IPS DF 6.9 (cell line): ENCODE results near the gene TXNDC12.

Experiments
- DNase-seq: peaks from one replicate; pipeline ENCODE4 v3.0.0-alpha.2; 2013; ENCODE audit warnings: low read depth, low spot score
- H3K27ac ChIP-seq: one replicate; pipeline ENCODE4 v1.5.1; 2013; ENCODE audit warnings: low read length, control low read depth
- H3K27me3 ChIP-seq: 2 replicates; pipeline ENCODE4 v1.6.1; 2013; ENCODE audit warnings: mild to moderate bottlenecking, low read length; ENCODE audit not compliant: control insufficient read depth, insufficient read depth
- H3K36me3 ChIP-seq: 2 replicates; pipeline ENCODE4 v1.6.1; 2013; ENCODE audit warnings: low read length; ENCODE audit not compliant: control insufficient read depth, insufficient read depth
- H3K4me1 ChIP-seq: 2 replicates; pipeline ENCODE4 v1.6.1; 2013; ENCODE audit warnings: low read length; ENCODE audit not compliant: control insufficient read depth, insufficient read depth
- H3K4me3 ChIP-seq: 2 replicates; pipeline ENCODE4 v1.5.1; 2013; ENCODE audit warnings: mild to moderate bottlenecking, low read length
- H3K9me3 ChIP-seq: 2 replicates; pipeline ENCODE4 v1.6.1; 2013; ENCODE audit warnings: low read length, inconsistent platforms; ENCODE audit not compliant: control insufficient read depth, insufficient read depth
- WGBS: extraction: QIAGEN DNeasy Blood & Tissue Kit; methylation state at CpG from one replicate; pipeline ENCODE4 v1.1.7; 2013; ENCODE audit warnings: mixed read lengths, missing lambda C conversion rate; ENCODE audit not compliant: insufficient read length, insufficient coverage; 5-methylcytosine and 5-hydroxymethylcytosine counted together

The TXNDC12 gene

DNA sequence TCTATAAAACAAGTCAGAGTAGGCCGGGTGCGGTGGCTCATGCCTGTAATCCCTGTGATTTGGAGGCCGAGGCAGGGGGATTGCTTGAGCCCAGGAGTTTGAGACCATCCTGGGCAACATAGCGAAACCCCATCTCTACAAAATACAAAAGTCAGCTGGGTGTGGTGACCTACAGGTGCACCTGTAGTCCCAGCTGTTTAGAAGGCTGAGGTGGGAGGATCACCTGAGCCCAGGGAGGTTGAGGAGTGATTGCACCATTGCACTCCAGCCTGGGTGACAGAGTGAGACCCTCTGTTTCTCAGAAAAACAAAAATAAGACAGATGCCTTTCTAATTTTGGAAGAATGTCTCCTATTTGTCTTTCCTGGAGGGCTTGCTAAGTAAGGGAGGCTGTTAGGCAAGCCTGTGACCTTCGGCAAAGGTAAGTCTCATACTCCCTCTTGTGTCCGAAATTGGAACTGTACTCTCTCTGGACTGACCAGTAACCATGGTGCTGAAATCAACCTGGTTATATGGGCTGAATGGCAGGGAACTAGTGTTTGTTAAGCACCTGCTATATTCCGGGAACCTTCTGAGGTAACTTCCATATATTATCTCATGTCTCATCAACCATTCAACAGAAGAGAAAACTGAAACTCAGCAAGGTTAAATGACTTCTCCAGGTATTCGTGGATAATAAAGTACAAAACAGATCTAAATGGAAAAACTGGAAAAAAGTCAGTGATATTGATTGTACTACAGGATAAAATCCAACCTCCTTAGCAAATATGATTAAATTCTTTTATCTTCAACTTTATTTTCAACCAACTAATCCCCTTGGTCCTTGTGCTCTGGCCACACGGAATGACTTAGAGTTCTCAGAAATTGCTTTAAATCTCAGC, 52.7 kb downstream of the TXNDC12 start:
- H3K4me1 ChIP-seq = peaks cover 9% of the 10 kb centered on the region
- DNase-seq = peak; percentile 96
- no peaks in the 10 kb centered on the region for H3K9me3 ChIP-seq
- no CpG with 5 or more reads among the region's 9 CpGs for WGBS
- H3K27ac ChIP-seq = no peak overlapping the region
- H3K27me3 ChIP-seq = no peaks in the 10 kb centered on the region
- no peaks in the 10 kb centered on the region for H3K36me3 ChIP-seq
- no peak overlapping the region for H3K4me3 ChIP-seq

- no peaks in the 10 kb centered on the region for H3K36me3 ChIP-seq
- WGBS = no CpG with 5 or more reads among the region's 1 CpG
- no peak overlapping the region for H3K4me3 ChIP-seq
- DNase-seq = no peak
- H3K27me3 ChIP-seq = no peaks in the 10 kb centered on the region
- peaks cover 5% of the 10 kb centered on the region for H3K4me1 ChIP-seq
- H3K27ac ChIP-seq = no peak overlapping the region
- no peaks in the 10 kb centered on the region for H3K9me3 ChIP-seq
Observed at GRCh38 chr1:51998701-51999100, 56.3 kb downstream of the TXNDC12 start.

- DNase-seq = no peak
- H3K9me3 ChIP-seq = no peaks in the 10 kb centered on the region
- no peak overlapping the region for H3K4me3 ChIP-seq
- H3K27ac ChIP-seq = no peak overlapping the region
- no peaks in the 10 kb centered on the region for H3K36me3 ChIP-seq
- no peaks in the 10 kb centered on the region for H3K27me3 ChIP-seq
- H3K4me1 ChIP-seq = peaks cover 5% of the 10 kb centered on the region
- WGBS = no CpG with 5 or more reads among the region's 5 CpGs
Observed at GRCh38 chr1:51997974-51998382, 57.0 kb downstream of the TXNDC12 start.

DNA sequence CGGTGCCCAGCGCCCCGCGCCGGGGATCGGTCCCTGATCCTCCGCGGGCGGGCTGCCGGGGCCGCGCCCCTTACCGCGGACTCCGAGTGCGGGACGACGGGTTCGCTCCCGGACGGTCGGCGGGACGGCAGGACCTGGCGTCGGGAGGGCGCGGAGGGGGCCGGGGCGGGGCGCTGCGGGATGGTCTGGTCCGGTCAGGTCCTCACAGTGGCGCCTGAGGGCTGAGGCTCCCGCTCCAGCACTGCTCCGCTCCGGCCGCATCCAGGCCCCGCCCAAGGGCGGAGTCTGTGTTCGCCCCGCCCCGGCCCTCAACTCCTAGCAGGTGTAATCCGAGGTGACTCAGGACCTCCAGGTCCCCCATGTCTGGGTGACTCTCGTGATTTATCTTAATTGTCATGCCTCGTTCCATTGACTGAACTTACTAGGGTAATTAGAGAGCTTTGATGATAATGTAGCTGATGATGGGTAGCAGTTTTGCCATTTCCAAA, 64.5 kb downstream of the TXNDC12 start, which contains the start of gene RAB3B:
TSS of gene RAB3B (minus strand) at position 223 of the 488 bp plus-strand sequence. CDS start 13,583 bp downstream, outside the sequence.
- no peaks in the 10 kb centered on the region for H3K27me3 ChIP-seq

DNA sequence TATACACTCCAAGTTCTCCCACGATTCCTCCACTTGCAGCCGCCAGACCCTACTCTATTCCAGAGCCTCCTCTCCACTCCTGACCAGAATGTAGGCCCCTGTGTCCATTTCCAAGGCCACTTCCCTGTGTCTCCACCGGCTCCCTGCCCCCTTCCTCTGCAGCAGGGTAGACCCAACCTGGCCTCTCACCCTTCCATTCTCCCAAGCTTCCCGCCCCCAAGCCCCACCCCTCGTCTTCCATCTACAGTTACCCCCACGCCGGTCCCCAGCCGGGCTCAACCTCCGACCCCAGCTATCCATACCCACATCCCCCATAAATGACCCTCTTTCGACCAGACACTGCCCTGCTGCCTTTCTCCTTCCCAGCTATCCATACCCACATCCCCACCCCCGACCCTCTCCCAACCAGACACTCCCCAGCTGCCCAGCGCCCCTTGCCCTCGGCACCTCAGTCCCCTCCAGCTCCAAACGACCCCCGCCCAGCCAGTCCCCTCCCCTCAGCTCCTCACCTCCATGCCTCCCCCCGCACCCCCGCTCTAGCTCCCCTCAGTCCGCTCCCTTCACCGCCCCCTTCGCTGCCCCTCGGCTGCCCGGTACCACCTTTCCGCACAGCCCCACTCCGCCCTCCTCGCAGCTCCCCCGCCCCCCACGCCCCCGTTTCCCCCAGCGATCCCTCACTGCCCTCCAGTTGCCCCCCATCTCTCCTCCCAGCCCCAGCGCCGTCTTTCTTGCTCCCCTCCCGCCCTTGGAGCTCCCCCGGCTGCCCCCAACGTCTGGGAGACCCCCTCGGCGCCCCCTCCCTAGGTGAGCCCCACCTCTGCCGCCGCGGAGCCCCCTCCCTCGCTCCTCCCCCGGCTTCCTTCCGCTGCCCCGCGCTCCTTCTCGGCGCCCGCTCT, 65.2 kb downstream of the TXNDC12 start:
- Histone ChIP-seq H3K27ac (no peak overlapping the region), H3K36me3 (no peaks in the 10 kb centered on the region), H3K4me1 (no peaks in the 10 kb centered on the region), H3K9me3 (no peaks in the 10 kb centered on the region), H3K27me3 (no peaks in the 10 kb centered on the region), H3K4me3 (peak overlapping the region; percentile 95)
- WGBS = no CpG with 5 or more reads among the region's 47 CpGs
- DNase-seq = no peak

More for the DNA sequence above, 64.5 kb downstream of the TXNDC12 start, which contains the start of gene RAB3B:
- no CpG with 5 or more reads among the region's 46 CpGs for WGBS
- Histone ChIP-seq H3K27ac (no peak within 1 kb of the TSS), H3K9me3 (no peaks in the 10 kb centered on the region), H3K4me1 (no peaks in the 10 kb centered on the region), H3K4me3 (peak within 1 kb of the TSS; percentile 95), H3K36me3 (no peaks in the 10 kb centered on the region)
- DNase-seq = peak; percentile 83

DNA sequence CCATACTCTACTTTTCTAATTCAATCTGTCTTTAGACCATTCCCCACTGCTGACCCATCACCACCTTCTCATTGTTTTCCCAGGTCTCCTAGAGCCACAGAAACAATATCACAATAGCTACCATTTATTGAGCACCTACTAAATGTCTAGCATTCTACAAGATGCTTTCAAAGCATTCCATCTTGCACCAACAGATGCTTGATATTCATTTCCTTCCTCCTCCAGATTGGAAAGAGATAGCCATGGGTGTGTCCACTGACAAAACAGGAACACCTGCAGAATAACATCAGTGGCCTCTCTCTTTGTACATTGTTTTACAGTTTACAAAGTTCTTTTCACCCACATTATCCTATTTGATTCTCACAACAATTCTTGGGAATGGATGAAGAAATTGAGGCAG, 66.7 kb downstream of the TXNDC12 start:
- Histone ChIP-seq H3K36me3 (no peaks in the 10 kb centered on the region), H3K4me3 (no peak overlapping the region), H3K27ac (no peak overlapping the region), H3K27me3 (no peaks in the 10 kb centered on the region), H3K9me3 (no peaks in the 10 kb centered on the region), H3K4me1 (no peaks in the 10 kb centered on the region)
- DNase-seq = no peak

GRCh38 chr1:51986718-51987117, 68.3 kb downstream of the TXNDC12 start:
- no peak overlapping the region for H3K4me3 ChIP-seq
- WGBS = no CpG with 5 or more reads among the region's 4 CpGs

GRCh38 chr1:51982161-51982560, 72.8 kb downstream of the TXNDC12 start:
- Histone ChIP-seq H3K9me3 (no peaks in the 10 kb centered on the region), H3K27me3 (no peaks in the 10 kb centered on the region), H3K36me3 (0 out of 2 replicates have a peak, but pooled peaks cover 1% of the 10 kb centered on the region), H3K27ac (no peak overlapping the region), H3K4me3 (no peak overlapping the region), H3K4me1 (no peaks in the 10 kb centered on the region)
- no peak for DNase-seq
- WGBS = no CpG with 5 or more reads among the region's 3 CpGs

More at GRCh38 chr1:51986718-51987117, 68.3 kb downstream of the TXNDC12 start:
- no peaks in the 10 kb centered on the region for H3K27me3 ChIP-seq
- H3K9me3 ChIP-seq = no peaks in the 10 kb centered on the region
- no peak for DNase-seq
- H3K27ac ChIP-seq = no peak overlapping the region
- H3K36me3 ChIP-seq = no peaks in the 10 kb centered on the region
- H3K4me1 ChIP-seq = no peaks in the 10 kb centered on the region

DNA sequence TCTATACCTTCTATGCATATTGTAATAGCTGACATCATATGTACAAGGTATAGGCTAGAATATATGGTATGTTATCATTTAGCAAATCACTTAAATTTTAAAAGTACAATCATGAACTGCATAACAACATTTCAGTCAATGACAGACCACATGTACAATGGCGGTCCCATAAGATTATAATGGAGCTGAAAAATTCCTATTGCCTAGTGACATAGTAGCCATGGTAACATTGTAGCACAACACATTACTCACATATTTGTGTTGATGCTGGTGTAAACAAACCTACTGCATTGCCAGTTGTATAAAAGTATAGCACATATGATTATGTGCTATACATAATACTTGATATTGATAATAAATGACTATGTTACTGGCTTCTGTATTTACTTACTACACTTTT, 73.4 kb downstream of the TXNDC12 start:
- H3K27me3 ChIP-seq = no peaks in the 10 kb centered on the region
- H3K4me3 ChIP-seq = no peak overlapping the region
- no peak for DNase-seq
- H3K27ac ChIP-seq = no peak overlapping the region
- H3K36me3 ChIP-seq = 0 out of 2 replicates have a peak, but pooled peaks cover 4% of the 10 kb centered on the region
- H3K9me3 ChIP-seq = no peaks in the 10 kb centered on the region
- no peaks in the 10 kb centered on the region for H3K4me1 ChIP-seq
- WGBS = no CpG with 5 or more reads among the region's 1 CpG

DNA sequence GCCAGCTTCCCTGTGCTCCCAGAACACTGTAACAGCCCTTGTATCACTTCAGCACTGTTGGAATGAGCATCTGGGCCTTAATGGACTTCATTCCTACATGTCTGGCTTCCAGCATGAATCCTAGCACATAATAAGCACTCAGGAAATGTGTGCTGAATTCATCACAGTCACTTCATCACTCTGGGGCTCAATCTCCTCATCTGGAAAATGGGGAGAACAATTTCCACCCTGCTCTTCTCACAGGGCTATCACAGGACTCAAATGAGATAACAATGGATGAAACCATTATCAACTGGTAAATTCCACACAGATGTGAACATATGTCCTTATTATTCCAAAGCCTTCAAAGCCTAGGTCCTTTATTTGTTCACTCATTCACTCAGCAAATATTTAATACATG, 76.9 kb downstream of the TXNDC12 start:
- DNase-seq = no peak
- Histone ChIP-seq H3K27me3 (no peaks in the 10 kb centered on the region), H3K36me3 (peaks cover 4% of the 10 kb centered on the region; the same call in 1 of the 2 replicates), H3K27ac (no peak overlapping the region), H3K4me1 (no peaks in the 10 kb centered on the region), H3K9me3 (no peaks in the 10 kb centered on the region), H3K4me3 (no peak overlapping the region)
